Ishikawa (cell line): ENCODE measurements around the gene TMPRSS11E.

ENCODE experiments used
- CEBPB ChIP-seq: IDR thresholded peaks from 2 replicates; pipeline ENCODE4 v1.6.1; 2012
- CREB1 ChIP-seq: IDR thresholded peaks from 2 replicates; pipeline ENCODE4 v1.6.1; 2012; ENCODE audit warnings: low read depth
- EGR1 ChIP-seq: IDR thresholded peaks from 2 replicates; pipeline ENCODE4 v1.6.1; 2012
- EP300 ChIP-seq: IDR thresholded peaks from 2 replicates; pipeline ENCODE4 v1.6.1; 2012; ENCODE audit warnings: borderline replicate concordance
- FOXM1 ChIP-seq: IDR thresholded peaks from 2 replicates; pipeline ENCODE4 v1.6.1; 2012; ENCODE audit warnings: low read depth, borderline replicate concordance
- MAX ChIP-seq: IDR thresholded peaks from 2 replicates; pipeline ENCODE4 v1.6.1; 2012
- NFIC ChIP-seq: IDR thresholded peaks from 2 replicates; pipeline ENCODE4 v1.6.1; 2012
- RAD21 ChIP-seq: IDR thresholded peaks from 2 replicates; pipeline ENCODE4 v1.6.1; 2012; ENCODE audit warnings: low read depth
- REST ChIP-seq: IDR thresholded peaks from 2 replicates; pipeline ENCODE4 v1.6.1; 2012; ENCODE audit warnings: low read depth, mild to moderate bottlenecking
- TAF1 ChIP-seq: IDR thresholded peaks from 2 replicates; pipeline ENCODE4 v1.6.1; 2012; ENCODE audit warnings: low read depth, mild to moderate bottlenecking
- TCF12 ChIP-seq: IDR thresholded peaks from 2 replicates; pipeline ENCODE4 v1.6.1; 2012; ENCODE audit warnings: low read depth
- TEAD4 ChIP-seq: IDR thresholded peaks from 2 replicates; pipeline ENCODE4 v1.6.1; 2012
- USF1 ChIP-seq: IDR thresholded peaks from 2 replicates; pipeline ENCODE4 v1.6.1; 2012
- YY1 ChIP-seq: IDR thresholded peaks from 2 replicates; pipeline ENCODE4 v1.6.1; 2012; ENCODE audit warnings: low read depth
- ZBTB7A ChIP-seq: IDR thresholded peaks from 2 replicates; pipeline ENCODE4 v1.6.1; 2012; ENCODE audit warnings: low read depth

The TMPRSS11E gene

GRCh38 chr4:68434836-68435235, 12.4 kb upstream of the TMPRSS11E start:
- TF ChIP-seq TEAD4 (no peak), EGR1 (no peak), RAD21 (no peak), CREB1 (no peak), TCF12 (no peak), EP300 (no peak), ZBTB7A (no peak), NFIC (no peak), MAX (no peak), USF1 (no peak), TAF1 (no peak), REST (no peak), YY1 (no peak), FOXM1 (no peak), CEBPB (no peak)

GRCh38 chr4:68445111-68445510, 2.2 kb upstream of the TMPRSS11E start:
- no peak for TF ChIP-seq REST
- TF ChIP-seq CREB1 = no peak
- TF ChIP-seq USF1 = no peak
- no peak for TF ChIP-seq TEAD4
- no peak for TF ChIP-seq YY1
- no peak for TF ChIP-seq TCF12
- TF ChIP-seq FOXM1 = no peak
- no peak for TF ChIP-seq NFIC
- TF ChIP-seq RAD21 = no peak
- TF ChIP-seq CEBPB = no peak
- no peak for TF ChIP-seq MAX
- TF ChIP-seq ZBTB7A = no peak
- TF ChIP-seq EGR1 = no peak
- no peak for TF ChIP-seq EP300
- no peak for TF ChIP-seq TAF1

GRCh38 chr4:68451246-68452211, 4.3 kb downstream of the TMPRSS11E start:
- TF ChIP-seq USF1 (no peak), MAX (no peak), NFIC (no peak), REST (no peak), RAD21 (no peak), TEAD4 (no peak), CEBPB (no peak), CREB1 (no peak), ZBTB7A (no peak), EP300 (no peak), YY1 (no peak), TAF1 (no peak)
